Endothelial cell of umbilical vein (primary cell): Measurements from ENCODE around the gene THEMIS. TPM values are rescaled to one million over a fixed set of nuclear protein-coding genes. Genes with fewer than 3 reads are reported as not detected.

ENCODE experiments used
- BruUV-seq: library from RNA; stranded (reverse); fragments of 400-500 nt; replicated peaks from 2 replicates; lab custom pipeline; 2021; lab: Mats Ljungman, UMichigan
- CTCF ChIA-PET: fragments of 300-600, 350-600 bp; sonication (Branson Sonifier 250); formaldehyde crosslinking; loops from one replicate; lab custom pipeline; 2021; ENCODE audit warnings: antibody characterized with exemption, inconsistent platforms; lab: Charles Lee
- POLR2A ChIA-PET: fragments of 300-600, 350-600 bp; sonication (Branson Sonifier 250); formaldehyde crosslinking; loops from one replicate; lab custom pipeline; 2021; ENCODE audit warnings: antibody characterized with exemption, inconsistent platforms; lab: Charles Lee
- DNase-seq: peaks from one replicate; pipeline ENCODE4 v3.0.0-alpha.2; 2011; ENCODE audit warnings: low read depth, low spot score
- FAIRE-seq: peaks from 2 replicates; lab custom pipeline; 2011; peaks lifted over from hg19 to GRCh38; lab: Jason Lieb, UNC
- H2AFZ ChIP-seq: 2 replicates; pipeline ENCODE4 v1.6.0; 2012; ENCODE audit warnings: low read depth, low read length, control low read depth, inconsistent platforms
- H3K27ac ChIP-seq: 2 replicates; pipeline ENCODE4 v1.5.1; 2011; ENCODE audit warnings: low read depth, mild to moderate bottlenecking, control low read depth, low read length, moderate library complexity; ENCODE audit not compliant: insufficient read depth
- H3K27me3 ChIP-seq, 2 experiments: 2 replicates each; pipeline versions ENCODE4 v1.6.0 to v1.6.1; 2011; ENCODE audit warnings: low read length in 2 of 2, mixed read lengths in 1 of 2; ENCODE audit not compliant: control insufficient read depth in 2 of 2, insufficient read depth in 2 of 2
- H3K36me3 ChIP-seq, 2 experiments: 2 replicates in 1 of 2; 3 replicates in 1 of 2; pipeline ENCODE4 v1.5.1; 2011; ENCODE audit warnings: low read length in 2 of 2, mild to moderate bottlenecking in 1 of 2, moderate library complexity in 1 of 2; ENCODE audit not compliant: control insufficient read depth in 2 of 2, insufficient read depth in 2 of 2; ENCODE audit errors: extremely low read depth in 1 of 2
- H3K4me1 ChIP-seq: 3 replicates; pipeline ENCODE4 v1.5.1; 2011; ENCODE audit warnings: mild to moderate bottlenecking, low read length; ENCODE audit not compliant: control insufficient read depth, insufficient read depth; ENCODE audit errors: extremely low read depth
- H3K4me2 ChIP-seq: 2 replicates; pipeline ENCODE4 v1.6.1; 2011; ENCODE audit warnings: low read length, control low read depth, mixed read lengths; ENCODE audit not compliant: insufficient read depth
- H3K4me3 ChIP-seq, 3 experiments: fragments of 200-600 bp in 1 of 3; sonication (generic), shearing (Covaris generic) in 1 of 3; replicated peaks in 1 of 3; 2 replicates each; pipeline ENCODE4 v1.5.1; 2011 to 2016; ENCODE audit warnings: control low read depth in 3 of 3, low read length in 3 of 3, mild to moderate bottlenecking in 2 of 3, inconsistent platforms in 1 of 3, low read depth in 1 of 3, moderate library complexity in 1 of 3; ENCODE audit not compliant: insufficient read depth in 1 of 3
- H3K79me2 ChIP-seq: 2 replicates; pipeline ENCODE4 v1.6.0; 2012; ENCODE audit warnings: low read length, inconsistent platforms; ENCODE audit not compliant: control insufficient read depth, insufficient read depth
- H3K9ac ChIP-seq: replicated peaks from 2 replicates; pipeline ENCODE3; 2011; ENCODE audit warnings: low read length, control low read depth; ENCODE audit not compliant: insufficient read depth; ENCODE audit errors: extremely low read depth
- H3K9me1 ChIP-seq: replicated peaks from 3 replicates; pipeline ENCODE4 v1.6.0; 2011; ENCODE audit warnings: mild to moderate bottlenecking, low read length; ENCODE audit not compliant: control insufficient read depth, insufficient read depth; ENCODE audit errors: extremely low read depth
- H3K9me3 ChIP-seq: replicated peaks from 2 replicates; pipeline ENCODE4 v1.5.1; 2012; ENCODE audit warnings: low read length, inconsistent platforms; ENCODE audit not compliant: control insufficient read depth, insufficient read depth
- H4K20me1 ChIP-seq: replicated peaks from 2 replicates; pipeline ENCODE3; 2011; ENCODE audit warnings: mild to moderate bottlenecking, low read length; ENCODE audit not compliant: control insufficient read depth, insufficient read depth; ENCODE audit errors: extremely low read depth
- EZH2 ChIP-seq: IDR thresholded peaks from 2 replicates; pipeline ENCODE4 v1.6.1; 2012; ENCODE audit warnings: borderline replicate concordance, low read depth, mild to moderate bottlenecking, moderate library complexity, low read length, inconsistent platforms; ENCODE audit not compliant: severe bottlenecking
- FOS ChIP-seq: IDR thresholded peaks from 2 replicates; pipeline ENCODE4 v1.6.1; 2011; ENCODE audit warnings: mild to moderate bottlenecking, low read length, moderate library complexity, borderline replicate concordance; ENCODE audit not compliant: insufficient read depth
- GATA2 ChIP-seq: IDR thresholded peaks from 2 replicates; pipeline ENCODE4 v1.7.0; 2011; ENCODE audit warnings: low read depth, mild to moderate bottlenecking, moderate library complexity, mixed read lengths, low read length; ENCODE audit not compliant: insufficient read length, insufficient read depth
- JUN ChIP-seq: IDR thresholded peaks from 2 replicates; pipeline ENCODE4 v1.6.1; 2011; ENCODE audit warnings: borderline replicate concordance, low read depth; ENCODE audit not compliant: insufficient read length, insufficient read depth
- MYC ChIP-seq: IDR thresholded peaks from one replicate; pipeline ENCODE4 v1.6.1; 2011; ENCODE audit warnings: mild to moderate bottlenecking, low read depth, low read length
- POLR2A ChIP-seq: IDR thresholded peaks from 2 replicates; pipeline ENCODE4 v1.6.1; 2012; ENCODE audit warnings: low read depth, mild to moderate bottlenecking, control low read depth, low read length
- POLR2AphosphoS5 ChIP-seq: IDR thresholded peaks from 2 replicates; pipeline ENCODE4 v1.6.1; 2012; ENCODE audit warnings: low read depth, mild to moderate bottlenecking, control low read depth, low read length, moderate library complexity; ENCODE audit not compliant: insufficient read depth
- dilution Hi-C: fragments of 300-500 bp; cut with MboI; formaldehyde crosslinking; loops from one replicate; pipeline ENCODE4 v1.15.0; 2019; ENCODE audit warnings: low sequenced_read_pairs; ENCODE audit not compliant: extremely low pct_ligation_motif_present
- intact Hi-C: fragments of 100-400 bp; cut with micrococcal nuclease; formaldehyde crosslinking; loops from one replicate; pipeline ENCODE4 v1.10.0; 2022
- polyA plus RNA-seq, 4 experiments: library from polyadenylated mRNA; depleted of rRNA in 3 of 4; stranded (reverse) in 3 of 4; unstranded in 1 of 4; fragments of >200 nt; gene quantifications; 2 replicates each; pipeline versions ENCODE4 v1.2.1 to v1.2.3, GENCODE V29; 2011 to 2012; ENCODE audit warnings: missing spikeins in 1 of 4
- total RNA-seq: library from RNA; stranded (reverse); gene quantifications from 2 replicates; pipeline ENCODE4 v1.2.3, GENCODE V29; 2021
- TF ChIP-seq, protein P1 (sequence below): IDR thresholded peaks from 2 replicates; pipeline ENCODE4 v1.6.1; 2011; ENCODE audit not compliant: insufficient read depth, insufficient read length
- TF ChIP-seq, protein P2 (sequence below), 2 donors: IDR thresholded peaks; 1 replicate in 1 of 2; 2 replicates in 1 of 2; pipeline ENCODE4 v1.5.1; 2011; ENCODE audit warnings: low read length in 2 of 2, mild to moderate bottlenecking in 2 of 2, moderate library complexity in 2 of 2, control low read depth in 1 of 2, inconsistent platforms in 1 of 2, low read depth in 1 of 2; ENCODE audit not compliant: insufficient read depth in 1 of 2; ENCODE audit errors: extremely low read depth in 1 of 2

The THEMIS gene
- total and polyA plus RNA-seq, 2 donors (not counting 3 experiments of a cell fraction or from before 2014, with no cell fraction given), result not detected

DNA sequence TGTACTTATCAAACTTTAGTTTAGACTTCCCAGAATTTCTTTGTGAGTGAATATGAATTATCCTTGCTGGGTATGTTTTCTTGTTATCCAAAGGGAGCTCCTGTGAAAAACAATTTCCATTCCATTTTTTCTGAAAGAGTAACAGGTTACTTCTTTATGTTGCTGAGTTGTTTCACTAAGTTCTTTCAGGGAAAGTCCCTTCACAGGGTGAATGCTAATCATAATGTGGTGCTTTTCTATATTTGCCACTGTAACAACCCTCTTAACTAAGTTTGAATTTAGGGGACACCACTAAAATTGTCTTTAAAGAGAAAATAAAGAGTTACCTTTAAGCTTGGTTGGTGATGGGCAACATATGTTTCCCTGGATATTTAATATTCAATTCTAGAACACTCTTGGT is 79.4 kb downstream of the THEMIS start:
- no peak for TF ChIP-seq POLR2A
- TF ChIP-seq MYC, result no peak
- TF ChIP-seq, protein P1, sequence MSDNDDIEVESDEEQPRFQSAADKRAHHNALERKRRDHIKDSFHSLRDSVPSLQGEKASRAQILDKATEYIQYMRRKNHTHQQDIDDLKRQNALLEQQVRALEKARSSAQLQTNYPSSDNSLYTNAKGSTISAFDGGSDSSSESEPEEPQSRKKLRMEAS, result no peak
- no peak for TF ChIP-seq GATA2
- TF ChIP-seq POLR2AphosphoS5, result no peak
- TF ChIP-seq, protein P2, sequence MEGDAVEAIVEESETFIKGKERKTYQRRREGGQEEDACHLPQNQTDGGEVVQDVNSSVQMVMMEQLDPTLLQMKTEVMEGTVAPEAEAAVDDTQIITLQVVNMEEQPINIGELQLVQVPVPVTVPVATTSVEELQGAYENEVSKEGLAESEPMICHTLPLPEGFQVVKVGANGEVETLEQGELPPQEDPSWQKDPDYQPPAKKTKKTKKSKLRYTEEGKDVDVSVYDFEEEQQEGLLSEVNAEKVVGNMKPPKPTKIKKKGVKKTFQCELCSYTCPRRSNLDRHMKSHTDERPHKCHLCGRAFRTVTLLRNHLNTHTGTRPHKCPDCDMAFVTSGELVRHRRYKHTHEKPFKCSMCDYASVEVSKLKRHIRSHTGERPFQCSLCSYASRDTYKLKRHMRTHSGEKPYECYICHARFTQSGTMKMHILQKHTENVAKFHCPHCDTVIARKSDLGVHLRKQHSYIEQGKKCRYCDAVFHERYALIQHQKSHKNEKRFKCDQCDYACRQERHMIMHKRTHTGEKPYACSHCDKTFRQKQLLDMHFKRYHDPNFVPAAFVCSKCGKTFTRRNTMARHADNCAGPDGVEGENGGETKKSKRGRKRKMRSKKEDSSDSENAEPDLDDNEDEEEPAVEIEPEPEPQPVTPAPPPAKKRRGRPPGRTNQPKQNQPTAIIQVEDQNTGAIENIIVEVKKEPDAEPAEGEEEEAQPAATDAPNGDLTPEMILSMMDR (IDR thresholded peaks at IDR 0.05; ENCODE audit: extremely low read depth in 1 of 2, insufficient read depth in 1 of 2, low read depth in 1 of 2, low read length in 2 of 2), result no peak
- TF ChIP-seq FOS, result no peak
- no peak for TF ChIP-seq JUN
- TF ChIP-seq EZH2, result no peak
- Histone ChIP-seq H3K4me3 (no peak overlapping the region), H4K20me1 (no peaks in the 10 kb centered on the region), H3K4me2 (no peak overlapping the region), H3K9ac (no peak overlapping the region), H3K9me1 (no peaks in the 10 kb centered on the region), H3K27me3 (peaks cover 4 to 26% of the 10 kb centered on the region in 2 experiments), H3K4me1 (no peaks in the 10 kb centered on the region), H3K79me2 (no peaks in the 10 kb centered on the region), H3K9me3 (no peaks in the 10 kb centered on the region), H2AFZ (no peak overlapping the region), H3K27ac (no peak overlapping the region), H3K36me3 (no peaks in the 10 kb centered on the region)
- BruUV-seq, result no TSS peak
- intact Hi-C loops (no loop called here), dilution Hi-C loops (no loop called here)
- CTCF ChIA-PET, result no interaction called here
- no peak for FAIRE-seq
- POLR2A ChIA-PET, result no interaction called here
- DNase-seq, result no peak
